Endothelial cell of umbilical vein (primary cell): Measurements from ENCODE around the gene GNAO1. TPM values are rescaled to one million over a fixed set of nuclear protein-coding genes. Genes with fewer than 3 reads are reported as not detected.

Source experiments
- BruUV-seq: library from RNA; stranded (reverse); fragments of 400-500 nt; replicated peaks from 2 replicates; lab custom pipeline; 2021; lab: Mats Ljungman, UMichigan
- CTCF ChIA-PET: fragments of 300-600, 350-600 bp; sonication (Branson Sonifier 250); formaldehyde crosslinking; loops from one replicate; lab custom pipeline; 2021; ENCODE audit warnings: antibody characterized with exemption, inconsistent platforms; lab: Charles Lee
- POLR2A ChIA-PET: fragments of 300-600, 350-600 bp; sonication (Branson Sonifier 250); formaldehyde crosslinking; loops from one replicate; lab custom pipeline; 2021; ENCODE audit warnings: antibody characterized with exemption, inconsistent platforms; lab: Charles Lee
- DNase-seq: peaks from one replicate; pipeline ENCODE4 v3.0.0-alpha.2; 2011; ENCODE audit warnings: low read depth, low spot score
- FAIRE-seq: peaks from 2 replicates; lab custom pipeline; 2011; peaks lifted over from hg19 to GRCh38; lab: Jason Lieb, UNC
- H2AFZ ChIP-seq: 2 replicates; pipeline ENCODE4 v1.6.0; 2012; ENCODE audit warnings: low read depth, low read length, control low read depth, inconsistent platforms
- H3K27ac ChIP-seq: 2 replicates; pipeline ENCODE4 v1.5.1; 2011; ENCODE audit warnings: low read depth, mild to moderate bottlenecking, control low read depth, low read length, moderate library complexity; ENCODE audit not compliant: insufficient read depth
- H3K27me3 ChIP-seq, 2 experiments: 2 replicates each; pipeline versions ENCODE4 v1.6.0 to v1.6.1; 2011; ENCODE audit warnings: low read length in 2 of 2, mixed read lengths in 1 of 2; ENCODE audit not compliant: control insufficient read depth in 2 of 2, insufficient read depth in 2 of 2
- H3K36me3 ChIP-seq, 2 experiments: 2 replicates in 1 of 2; 3 replicates in 1 of 2; pipeline ENCODE4 v1.5.1; 2011; ENCODE audit warnings: low read length in 2 of 2, mild to moderate bottlenecking in 1 of 2, moderate library complexity in 1 of 2; ENCODE audit not compliant: control insufficient read depth in 2 of 2, insufficient read depth in 2 of 2; ENCODE audit errors: extremely low read depth in 1 of 2
- H3K4me1 ChIP-seq: 3 replicates; pipeline ENCODE4 v1.5.1; 2011; ENCODE audit warnings: mild to moderate bottlenecking, low read length; ENCODE audit not compliant: control insufficient read depth, insufficient read depth; ENCODE audit errors: extremely low read depth
- H3K4me2 ChIP-seq: 2 replicates; pipeline ENCODE4 v1.6.1; 2011; ENCODE audit warnings: low read length, control low read depth, mixed read lengths; ENCODE audit not compliant: insufficient read depth
- H3K4me3 ChIP-seq, 3 experiments: fragments of 200-600 bp in 1 of 3; sonication (generic), shearing (Covaris generic) in 1 of 3; replicated peaks in 1 of 3; 2 replicates each; pipeline ENCODE4 v1.5.1; 2011 to 2016; ENCODE audit warnings: control low read depth in 3 of 3, low read length in 3 of 3, mild to moderate bottlenecking in 2 of 3, inconsistent platforms in 1 of 3, low read depth in 1 of 3, moderate library complexity in 1 of 3; ENCODE audit not compliant: insufficient read depth in 1 of 3
- H3K79me2 ChIP-seq: 2 replicates; pipeline ENCODE4 v1.6.0; 2012; ENCODE audit warnings: low read length, inconsistent platforms; ENCODE audit not compliant: control insufficient read depth, insufficient read depth
- H3K9ac ChIP-seq: replicated peaks from 2 replicates; pipeline ENCODE3; 2011; ENCODE audit warnings: low read length, control low read depth; ENCODE audit not compliant: insufficient read depth; ENCODE audit errors: extremely low read depth
- H3K9me1 ChIP-seq: replicated peaks from 3 replicates; pipeline ENCODE4 v1.6.0; 2011; ENCODE audit warnings: mild to moderate bottlenecking, low read length; ENCODE audit not compliant: control insufficient read depth, insufficient read depth; ENCODE audit errors: extremely low read depth
- H3K9me3 ChIP-seq: replicated peaks from 2 replicates; pipeline ENCODE4 v1.5.1; 2012; ENCODE audit warnings: low read length, inconsistent platforms; ENCODE audit not compliant: control insufficient read depth, insufficient read depth
- H4K20me1 ChIP-seq: replicated peaks from 2 replicates; pipeline ENCODE3; 2011; ENCODE audit warnings: mild to moderate bottlenecking, low read length; ENCODE audit not compliant: control insufficient read depth, insufficient read depth; ENCODE audit errors: extremely low read depth
- CTCF ChIP-seq, 2 donors: IDR thresholded peaks; 1 replicate in 1 of 2; 2 replicates in 1 of 2; pipeline ENCODE4 v1.5.1; 2011; ENCODE audit warnings: low read length in 2 of 2, mild to moderate bottlenecking in 2 of 2, moderate library complexity in 2 of 2, control low read depth in 1 of 2, inconsistent platforms in 1 of 2, low read depth in 1 of 2; ENCODE audit not compliant: insufficient read depth in 1 of 2; ENCODE audit errors: extremely low read depth in 1 of 2
- EZH2 ChIP-seq: IDR thresholded peaks from 2 replicates; pipeline ENCODE4 v1.6.1; 2012; ENCODE audit warnings: borderline replicate concordance, low read depth, mild to moderate bottlenecking, moderate library complexity, low read length, inconsistent platforms; ENCODE audit not compliant: severe bottlenecking
- FOS ChIP-seq: IDR thresholded peaks from 2 replicates; pipeline ENCODE4 v1.6.1; 2011; ENCODE audit warnings: mild to moderate bottlenecking, low read length, moderate library complexity, borderline replicate concordance; ENCODE audit not compliant: insufficient read depth
- GATA2 ChIP-seq: IDR thresholded peaks from 2 replicates; pipeline ENCODE4 v1.7.0; 2011; ENCODE audit warnings: low read depth, mild to moderate bottlenecking, moderate library complexity, mixed read lengths, low read length; ENCODE audit not compliant: insufficient read length, insufficient read depth
- JUN ChIP-seq: IDR thresholded peaks from 2 replicates; pipeline ENCODE4 v1.6.1; 2011; ENCODE audit warnings: borderline replicate concordance, low read depth; ENCODE audit not compliant: insufficient read length, insufficient read depth
- MAX ChIP-seq: IDR thresholded peaks from 2 replicates; pipeline ENCODE4 v1.6.1; 2011; ENCODE audit not compliant: insufficient read depth, insufficient read length
- MYC ChIP-seq: IDR thresholded peaks from one replicate; pipeline ENCODE4 v1.6.1; 2011; ENCODE audit warnings: mild to moderate bottlenecking, low read depth, low read length
- POLR2A ChIP-seq: IDR thresholded peaks from 2 replicates; pipeline ENCODE4 v1.6.1; 2012; ENCODE audit warnings: low read depth, mild to moderate bottlenecking, control low read depth, low read length
- POLR2AphosphoS5 ChIP-seq: IDR thresholded peaks from 2 replicates; pipeline ENCODE4 v1.6.1; 2012; ENCODE audit warnings: low read depth, mild to moderate bottlenecking, control low read depth, low read length, moderate library complexity; ENCODE audit not compliant: insufficient read depth
- dilution Hi-C: fragments of 300-500 bp; cut with MboI; formaldehyde crosslinking; loops from one replicate; pipeline ENCODE4 v1.15.0; 2019; ENCODE audit warnings: low sequenced_read_pairs; ENCODE audit not compliant: extremely low pct_ligation_motif_present
- intact Hi-C: fragments of 100-400 bp; cut with micrococcal nuclease; formaldehyde crosslinking; loops from one replicate; pipeline ENCODE4 v1.10.0; 2022
- polyA plus RNA-seq, 4 experiments: library from polyadenylated mRNA; depleted of rRNA in 3 of 4; stranded (reverse) in 3 of 4; unstranded in 1 of 4; fragments of >200 nt; gene quantifications; 2 replicates each; pipeline versions ENCODE4 v1.2.1 to v1.2.3, GENCODE V29; 2011 to 2012; ENCODE audit warnings: missing spikeins in 1 of 4
- total RNA-seq: library from RNA; stranded (reverse); gene quantifications from 2 replicates; pipeline ENCODE4 v1.2.3, GENCODE V29; 2021

Gene GNAO1
- total and polyA plus RNA-seq, 2 donors (not counting 3 experiments of a cell fraction or from before 2014, with no cell fraction given): not detected

DNA sequence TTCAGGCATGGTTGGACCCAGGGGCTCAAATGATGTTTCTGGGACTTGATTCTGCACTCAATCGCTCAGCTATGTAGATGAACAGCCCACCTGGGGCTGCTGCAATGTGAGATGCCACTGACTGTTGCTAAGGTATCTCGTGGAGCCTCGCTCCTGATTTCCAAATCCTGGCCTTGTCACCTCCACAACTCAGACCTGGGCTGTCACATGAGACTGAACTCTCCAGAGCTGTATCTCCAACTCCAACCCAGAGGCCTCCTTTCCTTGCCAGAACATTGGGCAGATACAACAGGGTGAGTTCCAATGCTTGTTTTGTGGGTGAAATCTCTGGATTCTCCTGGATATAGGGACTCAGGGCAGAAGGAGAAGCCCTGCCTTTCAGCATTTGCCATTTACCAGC, 79.5 kb downstream of the GNAO1 start:
- no peak for FAIRE-seq
- no peak for DNase-seq
- Histone ChIP-seq H3K4me3 (no peak overlapping the region), H3K9ac (no peak overlapping the region), H3K9me3 (no peaks in the 10 kb centered on the region), H3K27me3 (no peaks in the 10 kb centered on the region), H2AFZ (no peak overlapping the region), H3K27ac (no peak overlapping the region), H3K9me1 (no peaks in the 10 kb centered on the region), H3K36me3 (no peaks in the 10 kb centered on the region), H3K4me2 (no peak overlapping the region), H4K20me1 (no peaks in the 10 kb centered on the region), H3K4me1 (no peaks in the 10 kb centered on the region), H3K79me2 (no peaks in the 10 kb centered on the region)
- TF ChIP-seq MAX: no peak
- TF ChIP-seq POLR2A: no peak
- no peak for TF ChIP-seq MYC
- TF ChIP-seq POLR2AphosphoS5: no peak
- TF ChIP-seq EZH2: no peak
- TF ChIP-seq FOS: no peak
- TF ChIP-seq CTCF (IDR thresholded peaks at IDR 0.05; ENCODE audit: extremely low read depth in 1 of 2, insufficient read depth in 1 of 2, low read depth in 1 of 2, low read length in 2 of 2): no peak
- no peak for TF ChIP-seq GATA2
- TF ChIP-seq JUN: no peak
- no TSS peak for BruUV-seq
- dilution Hi-C loops (no loop called here), intact Hi-C loops (no loop called here)
- ChIA-PET POLR2A (no interaction called here), CTCF (interaction anchor here (1.0 kb wide), 2 partner anchors 8 to 11 kb away, joined by 3 to 4 read pairs; no protein-coding TSS in a partner anchor)
